HG02938 (cell line): Measurements from ENCODE around the gene PPM1M.

ENCODE experiments used
- ATAC-seq: cut with Tn5 transposase; IDR thresholded peaks from one replicate; pipeline ENCODE4 v1.9.1; 2021; ENCODE audit warnings: mild to moderate bottlenecking, moderate library complexity; ENCODE audit not compliant: unreplicated experiment

The PPM1M gene

GRCh38 chr3:52215351-52215750 lies 30.2 kb upstream of the PPM1M start:
- no peak for ATAC-seq

DNA sequence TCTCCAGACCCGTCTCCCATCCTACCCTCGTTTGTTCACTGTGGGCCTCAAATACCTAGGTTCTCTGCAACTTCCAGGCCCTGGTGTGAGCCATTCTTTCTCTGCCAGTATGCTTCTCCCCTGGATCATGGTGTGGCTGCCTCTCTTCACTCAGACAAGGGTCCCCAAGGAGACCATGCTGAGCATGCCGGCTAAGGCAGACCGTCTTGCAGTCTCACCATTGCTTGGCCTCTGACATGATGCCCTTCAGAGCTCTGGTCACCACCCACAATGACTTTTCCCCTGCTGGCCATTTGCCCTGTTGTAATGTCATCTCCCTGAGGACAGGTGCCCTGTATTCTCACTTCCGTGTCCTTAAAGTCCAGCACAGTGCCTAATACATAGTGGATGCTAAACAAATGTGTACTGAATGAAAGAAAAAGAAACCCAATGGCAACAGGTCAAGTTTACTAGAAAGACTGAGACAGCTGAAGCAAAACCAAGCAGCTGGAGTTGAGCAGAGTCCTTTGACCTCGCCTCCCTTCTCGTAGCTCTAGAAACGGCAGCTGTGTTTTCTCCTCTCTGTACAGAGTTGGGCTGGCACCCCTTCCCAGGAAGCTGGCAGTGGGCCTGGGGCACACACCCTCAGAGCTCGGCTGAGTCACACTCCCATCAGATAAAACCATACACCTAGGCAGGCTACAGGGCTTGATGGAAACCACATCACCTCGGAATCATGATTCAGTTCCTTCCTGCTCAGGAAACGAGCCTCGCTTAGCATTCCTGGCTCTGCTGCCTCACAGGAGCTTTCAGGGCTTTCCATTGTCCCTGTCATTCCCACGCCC lies 28.8 kb upstream of the PPM1M start:
- no peak for ATAC-seq

DNA sequence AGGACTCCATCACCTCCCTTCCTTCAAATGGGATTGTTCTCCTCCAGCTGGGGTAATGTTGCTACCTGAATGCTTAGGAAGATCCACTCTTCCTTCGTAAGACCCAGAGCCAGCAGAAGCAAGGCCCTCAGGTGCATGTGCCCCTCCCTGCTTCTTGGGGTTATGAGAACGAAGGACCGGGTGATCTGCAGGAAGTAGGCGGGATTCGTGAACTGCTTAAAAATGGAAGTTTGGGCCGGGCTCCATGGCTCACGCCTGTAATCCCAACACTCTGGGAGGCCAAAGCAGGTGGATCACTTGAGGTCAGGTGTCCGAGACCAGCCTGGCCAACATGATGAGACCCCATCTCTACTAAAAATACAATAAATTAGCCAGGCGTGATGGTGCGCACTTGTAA lies 28.2 kb upstream of the PPM1M start:
- ATAC-seq = no peak

DNA sequence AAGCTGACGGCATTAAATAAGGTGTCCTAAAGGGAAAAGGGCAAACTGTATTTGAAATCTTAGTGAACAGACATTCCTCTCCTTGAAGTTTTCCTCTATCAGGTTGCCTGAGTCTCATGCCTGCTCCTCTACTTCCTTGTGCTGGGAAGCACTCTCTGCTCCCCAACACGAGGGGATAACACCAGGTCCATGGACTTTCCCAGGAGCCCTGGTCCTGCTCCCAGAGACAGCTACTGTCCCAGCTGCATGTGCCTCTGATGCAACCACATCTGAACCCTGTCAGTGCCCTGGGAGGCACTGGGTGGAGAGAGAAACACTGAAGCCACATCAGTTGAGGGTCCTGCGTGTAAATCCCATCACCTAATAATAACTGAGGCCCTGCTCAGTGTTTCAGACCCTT lies 27.5 kb upstream of the PPM1M start:
- ATAC-seq = no peak

GRCh38 chr3:52218454-52218853 lies 27.1 kb upstream of the PPM1M start:
- ATAC-seq = no peak

GRCh38 chr3:52218937-52219650 lies 26.5 kb upstream of the PPM1M start:
- no peak for ATAC-seq

GRCh38 chr3:52220380-52221026 lies 25.1 kb upstream of the PPM1M start:
- ATAC-seq = peak; percentile 49

GRCh38 chr3:52221141-52221562 lies 24.4 kb upstream of the PPM1M start:
- no peak for ATAC-seq

DNA sequence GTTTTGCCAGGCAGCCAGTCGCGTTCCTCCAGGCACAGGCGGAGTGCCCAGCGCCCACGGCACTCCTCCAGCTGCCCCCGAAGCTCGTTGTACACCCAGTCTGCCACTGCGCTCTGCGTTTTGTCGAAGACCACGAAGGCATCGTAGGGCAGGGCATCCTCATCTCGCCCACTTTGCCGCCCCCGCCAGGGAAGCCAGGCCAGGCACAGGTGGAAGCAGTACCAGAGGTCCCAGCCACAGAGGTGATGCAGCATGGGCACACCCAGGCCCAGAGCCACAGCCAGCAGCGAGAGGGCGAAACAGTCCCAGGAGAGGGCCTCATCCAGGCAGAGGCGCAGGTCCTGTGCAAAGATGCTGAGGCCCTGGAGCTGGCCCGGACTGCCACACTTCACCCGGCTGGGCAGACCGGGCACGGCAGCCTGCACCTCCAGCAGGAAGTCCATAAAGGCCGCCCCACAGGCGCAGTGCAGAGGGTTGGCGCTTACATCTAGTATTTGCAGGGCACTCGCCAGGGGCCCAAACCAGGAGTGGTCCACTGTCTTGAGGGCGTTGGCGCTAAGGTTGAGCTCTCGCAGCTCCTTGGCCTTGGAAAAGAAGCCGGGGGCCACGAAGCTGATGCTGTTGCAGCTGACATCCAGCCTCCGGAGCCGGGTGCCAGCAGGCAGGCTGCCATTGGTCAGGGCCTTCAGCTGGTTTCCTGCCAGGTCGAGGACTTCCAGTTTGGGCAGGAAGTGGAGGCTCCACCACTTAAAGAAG lies 23.8 kb upstream of the PPM1M start:
- ATAC-seq = no peak

DNA sequence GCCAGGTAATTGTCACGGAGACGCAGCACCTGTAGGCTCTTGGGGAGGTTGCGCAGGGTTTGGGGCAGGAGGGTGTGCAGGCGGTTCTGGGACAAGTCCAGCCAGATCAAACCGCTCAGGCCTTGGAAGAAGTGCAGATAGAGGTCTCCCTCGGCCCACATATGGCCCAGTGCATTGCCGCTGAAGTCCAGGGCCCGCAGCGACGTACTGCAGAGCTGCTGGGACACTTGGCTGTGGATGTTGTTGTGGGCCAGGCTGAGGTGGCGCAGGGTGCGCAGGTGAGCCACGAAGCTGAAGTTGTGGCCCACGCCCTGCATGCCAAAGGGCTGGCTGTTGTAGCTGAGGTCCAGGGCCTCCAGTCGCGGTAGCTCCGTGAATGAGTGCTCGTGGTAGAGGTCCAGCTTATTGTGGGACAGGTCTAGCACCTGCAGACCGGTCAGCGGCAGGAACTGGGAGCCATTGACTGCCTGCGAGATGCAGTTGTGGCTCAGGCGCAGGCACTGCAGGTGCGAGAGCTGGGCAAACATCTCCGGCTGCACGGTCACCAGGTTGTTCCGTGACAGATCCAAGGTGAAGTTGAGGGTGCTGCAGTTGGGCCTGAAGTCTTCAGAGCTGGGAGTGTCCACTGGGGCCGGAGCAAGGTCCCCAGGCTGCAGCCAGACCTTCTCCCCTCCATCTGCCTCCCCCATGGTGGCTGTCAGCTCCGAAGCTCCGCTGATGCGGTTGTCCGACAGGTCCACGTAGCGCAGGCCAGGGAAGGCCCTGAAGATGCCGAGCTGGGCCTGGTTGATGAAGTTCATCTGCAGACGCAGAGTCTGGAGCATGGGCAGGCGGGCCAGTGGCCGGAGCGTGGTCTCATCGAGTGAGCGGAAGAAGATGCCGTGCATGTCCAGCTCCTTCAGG lies 23.0 kb upstream of the PPM1M start:
- no peak for ATAC-seq

DNA sequence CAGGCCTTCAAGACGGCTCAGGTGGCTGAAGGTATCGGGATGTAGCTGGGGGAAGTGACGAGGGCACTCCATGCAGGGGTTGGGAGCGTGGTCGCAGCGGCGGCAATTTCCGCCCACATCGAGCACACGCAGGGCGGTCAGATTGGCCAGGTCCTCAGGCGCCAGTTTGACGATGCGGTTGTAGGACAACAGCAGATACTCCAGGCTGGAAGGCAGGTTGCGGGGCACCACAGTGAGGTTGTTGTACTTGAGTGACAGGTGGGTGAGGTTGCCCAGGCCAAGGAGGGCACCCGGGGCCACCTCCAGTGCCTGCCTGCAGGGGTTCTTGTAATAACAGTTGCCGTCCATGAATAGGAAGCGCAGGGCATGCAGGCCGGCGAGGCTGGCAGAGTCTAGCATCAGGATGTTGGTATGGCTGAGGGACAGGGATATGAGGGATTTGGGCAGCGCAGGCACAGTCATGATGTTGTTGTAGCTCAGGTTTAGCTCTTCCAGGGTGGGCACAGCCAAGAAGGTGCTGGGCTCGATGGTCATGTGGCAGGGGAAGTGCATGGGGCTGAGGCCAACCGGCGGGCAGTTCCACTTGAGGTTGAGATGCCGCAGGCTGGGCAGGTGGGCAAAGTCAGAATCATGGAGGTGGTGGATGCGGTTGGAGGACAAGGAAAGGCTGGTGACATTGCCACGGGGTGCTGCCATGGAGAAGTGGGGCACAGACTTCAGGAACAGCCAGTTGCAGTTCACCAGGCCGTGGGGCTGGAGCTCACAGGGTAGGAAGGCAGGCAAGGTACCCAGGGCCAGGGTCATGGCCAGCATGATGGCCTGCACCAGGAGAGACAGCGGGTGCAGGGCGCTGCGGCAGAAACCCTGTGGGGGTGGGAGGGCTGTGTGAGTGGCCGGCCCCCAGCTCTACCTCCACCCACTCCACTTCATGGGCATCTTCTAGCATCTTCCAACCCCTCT lies 21.8 kb upstream of the PPM1M start:
- no peak for ATAC-seq

- ATAC-seq = peak; percentile 61
Measured at GRCh38 chr3:52225452-52226228, 19.9 kb upstream of the PPM1M start, which contains the start of gene TLR9. Gene TLR9, minus strand, starts transcription at chr3:52225645. Its CDS starts 116 bp downstream, at chr3:52225529.

- ATAC-seq = peak; percentile 12
Measured at GRCh38 chr3:52226229-52226817, 19.2 kb upstream of the PPM1M start.

- ATAC-seq = no peak
Measured at GRCh38 chr3:52227117-52227516, 18.4 kb upstream of the PPM1M start.

DNA sequence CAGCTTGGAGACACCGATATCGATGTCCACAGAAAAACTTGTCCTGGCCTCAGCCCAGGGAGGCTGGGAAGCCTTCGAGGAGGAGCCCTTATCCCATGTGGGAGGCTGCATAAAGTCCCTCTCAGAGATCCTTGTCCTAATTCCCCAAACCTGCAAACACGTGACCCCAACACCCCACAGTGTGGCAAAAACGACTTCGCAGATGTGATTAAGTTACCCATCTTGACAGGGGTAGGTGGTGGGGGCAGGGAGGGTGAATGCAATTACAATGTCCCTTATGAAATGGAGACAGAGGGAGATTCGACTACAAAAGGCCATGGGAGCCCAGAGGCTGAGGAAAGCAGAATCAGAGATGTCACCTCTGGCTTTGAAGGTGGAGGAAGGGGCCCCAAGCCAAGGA lies 17.8 kb upstream of the PPM1M start:
- no peak for ATAC-seq

DNA sequence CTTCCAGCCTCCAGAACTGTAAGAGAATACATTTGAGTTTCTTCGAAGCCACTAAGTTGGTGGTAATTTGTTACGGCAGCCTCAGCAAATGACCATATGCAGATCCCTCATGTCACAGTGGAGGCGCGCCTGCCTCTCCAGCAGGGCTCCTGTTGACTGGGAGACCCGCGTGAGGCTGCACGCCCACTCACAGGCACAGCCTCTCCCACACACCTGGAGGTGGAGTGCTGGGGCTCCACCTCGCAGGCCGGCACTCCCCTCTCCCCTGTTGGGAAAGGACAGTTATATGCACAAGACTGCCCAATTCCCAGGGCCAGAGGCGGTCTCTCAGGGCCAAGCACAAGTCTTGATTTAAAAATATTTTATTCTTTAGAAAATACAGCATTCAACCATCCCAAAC lies 17.3 kb upstream of the PPM1M start:
- ATAC-seq = no peak

GRCh38 chr3:52228751-52229291 lies 16.7 kb upstream of the PPM1M start:
- ATAC-seq = no peak
